CD4-positive, alpha-beta T cell treated with Interleukin-17A for 4 hours (primary cell): ENCODE data around the gene PGBD5.

ENCODE experiments used
- DNase-seq: peaks from one replicate; pipeline ENCODE4 v3.0.0-alpha.2; 2020; ENCODE audit warnings: mixed read lengths

PGBD5 gene

DNA sequence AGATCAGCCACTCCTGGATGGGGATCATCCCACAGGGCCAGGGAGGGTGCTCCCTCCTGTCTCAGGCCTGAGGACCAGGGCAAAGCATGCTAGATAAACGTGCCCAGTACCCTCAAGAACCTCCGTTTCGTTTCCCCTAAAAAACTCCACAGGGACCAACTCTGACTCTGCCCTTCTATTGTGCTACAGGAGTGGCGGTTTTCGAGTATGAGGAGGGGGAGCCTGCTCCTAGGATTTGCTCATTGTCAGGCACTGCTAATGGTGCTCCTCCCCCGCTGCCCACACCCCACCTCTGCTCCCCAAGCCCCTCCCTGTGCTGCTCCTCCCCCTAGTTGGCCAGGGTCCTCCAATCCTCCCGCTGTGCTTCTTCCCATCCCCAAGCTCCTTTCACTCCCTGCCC, 32.0 kb downstream of the PGBD5 start:
- DNase-seq = no peak

DNA sequence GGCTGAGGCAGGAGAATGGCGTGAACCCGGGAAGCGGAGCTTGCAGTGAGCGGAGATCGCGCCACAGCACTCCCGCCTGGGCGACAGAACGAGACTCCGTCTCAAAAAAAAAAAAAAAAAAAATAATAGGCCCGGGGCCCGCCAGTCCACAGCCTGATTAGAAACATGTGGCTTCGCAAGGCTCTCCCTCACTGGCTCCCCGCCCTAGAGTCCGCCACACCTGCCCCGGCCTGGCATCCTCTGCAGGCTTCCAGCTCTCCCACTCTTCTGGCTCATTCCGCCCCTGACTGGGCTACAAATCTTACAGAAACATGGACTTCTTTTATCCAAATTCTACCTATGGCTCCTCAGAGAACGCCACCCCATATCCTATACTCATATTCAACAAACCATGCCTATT, 32.4 kb downstream of the PGBD5 start:
- no peak for DNase-seq

DNA sequence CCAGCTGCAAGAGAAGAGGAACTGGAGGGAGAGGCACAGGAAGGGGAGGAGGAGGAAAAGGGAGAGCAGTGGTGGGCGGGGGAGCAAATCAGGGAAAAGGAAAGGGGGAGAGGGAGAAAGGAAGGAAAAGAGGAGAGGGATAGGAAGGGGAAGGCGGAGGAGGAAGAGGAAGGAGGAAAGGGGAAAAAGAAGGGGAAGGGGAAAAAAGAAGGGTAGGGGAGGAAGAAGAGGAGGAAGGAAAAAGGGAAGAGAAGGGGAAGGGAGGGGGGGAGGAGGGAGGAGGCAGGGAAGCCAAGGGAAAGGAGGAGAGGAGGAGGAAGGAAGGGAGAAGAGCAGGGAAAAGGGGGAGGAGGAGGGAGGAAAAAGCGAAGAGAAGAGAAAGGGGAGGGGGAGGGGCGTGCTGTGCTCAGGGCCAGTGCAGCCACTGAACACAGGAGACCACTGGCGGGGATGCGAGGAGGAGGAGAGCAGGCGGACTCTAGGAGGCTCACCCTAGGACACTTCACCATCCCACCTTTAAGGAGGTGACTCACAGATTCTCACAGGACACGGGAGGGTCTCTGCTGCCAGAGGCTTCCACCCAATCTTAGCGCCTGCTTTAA, 33.1 kb downstream of the PGBD5 start:
- no peak for DNase-seq

DNA sequence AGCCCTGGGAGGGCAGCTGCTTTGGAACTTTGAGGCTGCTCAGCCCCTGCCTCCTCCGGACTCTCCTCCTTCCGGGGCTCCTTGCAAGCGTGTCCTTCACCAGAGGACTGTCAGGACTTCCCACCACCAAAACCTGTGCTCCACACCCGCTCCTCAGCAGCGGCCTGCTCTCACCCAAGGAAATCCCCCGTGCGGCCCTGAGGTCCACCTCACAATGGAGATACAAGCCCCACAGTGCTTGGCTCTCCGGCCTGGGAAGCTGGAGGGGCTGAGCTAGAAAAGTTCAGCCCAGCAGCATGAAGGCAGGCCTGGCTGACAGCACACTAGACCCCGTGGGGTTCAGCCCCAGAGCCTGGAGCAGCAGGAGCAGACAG, 33.6 kb downstream of the PGBD5 start:
- DNase-seq = no peak

DNA sequence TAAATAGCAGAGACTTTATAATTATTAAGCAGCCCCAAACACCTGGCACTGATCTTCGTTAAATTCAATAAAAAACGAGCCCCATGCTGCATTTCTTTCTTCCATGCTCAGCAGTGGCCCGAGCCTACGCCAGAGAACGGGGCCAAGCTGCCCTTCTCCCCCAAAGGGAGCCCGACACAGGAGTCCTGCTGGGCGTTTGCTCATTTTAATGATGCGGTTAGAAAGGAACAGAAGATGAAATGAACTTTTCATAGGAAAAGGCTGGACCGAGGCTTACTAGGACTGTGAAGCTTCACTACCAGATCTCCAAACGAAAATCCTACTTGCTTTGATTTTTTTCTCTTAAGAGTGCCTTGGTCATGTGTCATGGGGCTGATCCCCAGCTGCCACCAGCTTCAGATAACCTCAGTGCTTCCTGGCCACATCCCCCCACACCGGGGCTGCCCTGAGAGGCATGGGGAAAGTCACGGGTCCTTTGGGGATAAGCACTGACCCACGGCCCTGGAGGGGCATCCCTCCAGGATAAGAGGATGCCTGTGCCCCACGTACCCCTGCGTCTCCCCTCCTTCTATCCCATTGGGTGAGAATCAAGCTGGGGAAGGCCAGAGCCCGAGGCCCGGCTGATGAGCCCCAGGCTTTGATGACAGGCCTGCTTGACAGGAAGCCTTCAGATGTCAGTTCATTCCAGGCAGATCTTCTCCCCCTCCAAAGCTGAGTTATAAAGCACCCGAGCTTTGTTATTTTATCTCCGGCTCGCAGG, 34.2 kb downstream of the PGBD5 start:
- no peak for DNase-seq

DNA sequence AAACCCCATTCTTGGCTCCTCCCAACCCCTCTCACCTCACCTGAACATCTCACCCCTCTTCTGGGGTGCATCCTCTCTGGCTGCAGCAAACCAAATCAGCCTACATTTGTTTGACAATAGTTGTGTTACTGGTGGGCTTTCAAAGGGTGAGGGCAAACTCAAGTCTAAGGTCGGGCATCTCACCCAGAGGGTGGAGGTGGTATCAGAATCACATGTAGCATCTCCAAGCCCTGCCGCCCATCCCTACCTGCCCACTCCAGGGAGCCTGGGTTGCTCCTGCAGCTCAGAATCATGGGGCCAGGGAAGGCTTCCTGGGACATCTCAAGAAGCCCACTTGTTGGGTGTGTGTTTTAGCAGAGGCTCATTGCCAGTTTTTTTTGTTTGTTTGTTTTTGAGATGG, 35.8 kb downstream of the PGBD5 start:
- DNase-seq = no peak

DNA sequence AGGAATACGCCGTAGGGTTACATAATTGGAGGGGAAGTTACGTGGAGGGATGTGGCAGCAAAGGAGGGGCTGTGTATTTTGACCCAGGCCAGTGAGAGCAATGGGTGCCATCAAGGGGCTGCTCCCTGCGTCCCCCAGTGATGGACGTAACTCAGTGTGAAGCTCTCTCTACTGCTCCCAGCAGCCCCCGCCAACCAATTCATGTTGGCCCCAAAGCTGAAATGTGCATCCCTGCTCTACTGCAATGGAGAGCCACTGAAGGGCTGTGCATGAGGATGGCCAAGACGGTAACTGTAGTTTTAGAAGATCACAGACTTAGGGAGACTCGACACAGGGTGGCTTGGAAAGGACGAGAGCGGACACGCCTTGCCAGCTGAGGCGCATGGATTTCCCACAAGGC, 38.3 kb downstream of the PGBD5 start:
- no peak for DNase-seq

DNA sequence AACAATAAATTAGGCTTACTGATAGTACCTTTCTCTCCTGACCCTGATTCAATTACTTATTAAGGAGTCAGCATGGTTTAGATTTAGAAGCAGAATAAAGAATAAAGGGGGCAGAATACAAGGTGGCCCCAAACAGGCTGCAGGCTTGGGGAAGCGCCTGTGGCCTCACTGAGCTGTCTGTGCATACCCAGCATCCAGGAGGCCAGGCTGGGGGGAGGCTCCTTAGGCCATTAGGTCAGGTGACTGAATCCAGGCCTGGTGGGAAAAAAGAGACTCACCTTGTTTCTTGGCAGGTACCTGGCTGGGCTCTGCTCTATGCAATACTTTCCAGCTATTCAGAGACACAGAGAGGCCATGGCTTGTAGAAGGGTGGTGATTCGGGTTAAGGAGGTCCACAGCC, 38.8 kb downstream of the PGBD5 start:
- DNase-seq = no peak

DNA sequence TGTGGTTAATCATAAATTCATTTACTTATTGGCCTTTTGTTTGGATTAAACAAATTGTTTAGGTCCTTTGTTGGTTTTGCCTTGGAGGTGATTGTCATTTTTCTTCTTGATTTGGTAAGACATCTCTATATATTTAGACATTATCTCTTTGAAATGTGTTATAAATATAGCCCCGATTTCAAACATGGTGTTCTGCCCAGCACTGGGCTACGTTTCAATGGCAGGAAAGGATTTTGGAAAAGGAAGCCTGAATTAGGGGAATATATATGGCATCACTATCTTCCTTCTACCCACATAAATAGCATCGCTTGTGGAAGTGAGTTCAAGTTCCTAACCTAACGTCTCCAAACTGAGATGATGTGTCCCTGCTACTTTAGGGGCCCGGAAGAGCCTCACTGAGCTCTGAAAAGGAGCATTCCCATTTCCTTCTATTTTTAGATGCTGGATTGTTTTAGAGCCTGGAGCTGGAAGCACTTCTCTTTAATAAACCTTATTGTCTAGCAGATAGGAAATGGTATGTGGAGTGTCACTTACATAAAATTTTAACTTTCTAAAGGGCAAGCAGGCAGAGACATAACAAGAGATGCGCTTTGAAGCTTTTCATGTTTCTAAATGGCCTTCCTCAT, 39.4 kb downstream of the PGBD5 start:
- no peak for DNase-seq

DNA sequence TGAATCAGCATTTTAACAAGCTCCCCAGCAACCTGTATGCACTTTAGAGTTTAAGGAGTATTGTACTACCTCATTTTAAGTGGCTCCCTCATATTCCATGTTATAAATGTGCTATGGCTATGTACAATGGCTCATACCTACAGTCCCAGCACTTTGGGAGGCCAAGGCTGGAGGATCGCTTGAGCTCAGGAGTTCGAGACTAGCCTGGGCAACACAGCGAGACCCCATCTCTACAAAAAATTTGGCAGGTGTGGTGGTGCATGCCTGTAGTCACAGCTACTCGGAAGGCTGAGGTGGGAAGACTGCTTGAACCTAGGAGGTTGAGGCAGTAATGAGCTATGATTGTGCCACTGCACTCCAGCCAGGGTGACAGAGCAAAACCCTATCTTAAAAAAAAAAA, 40.2 kb downstream of the PGBD5 start:
- no peak for DNase-seq

DNA sequence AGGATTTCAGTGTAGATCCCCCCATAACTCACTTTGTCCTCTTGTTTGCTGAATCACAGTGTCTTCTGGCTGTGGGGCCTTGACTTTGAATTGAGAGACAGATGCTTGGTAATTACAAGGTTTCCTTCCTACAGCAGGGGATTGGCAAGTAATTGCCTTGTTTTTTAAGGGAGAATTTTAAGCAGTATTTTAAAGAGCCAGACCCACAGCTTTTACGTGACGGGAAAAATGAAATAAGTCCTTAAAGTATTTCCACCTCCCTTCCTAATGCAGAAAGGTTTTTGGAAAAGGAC, 41.0 kb downstream of the PGBD5 start:
- DNase-seq = no peak

DNA sequence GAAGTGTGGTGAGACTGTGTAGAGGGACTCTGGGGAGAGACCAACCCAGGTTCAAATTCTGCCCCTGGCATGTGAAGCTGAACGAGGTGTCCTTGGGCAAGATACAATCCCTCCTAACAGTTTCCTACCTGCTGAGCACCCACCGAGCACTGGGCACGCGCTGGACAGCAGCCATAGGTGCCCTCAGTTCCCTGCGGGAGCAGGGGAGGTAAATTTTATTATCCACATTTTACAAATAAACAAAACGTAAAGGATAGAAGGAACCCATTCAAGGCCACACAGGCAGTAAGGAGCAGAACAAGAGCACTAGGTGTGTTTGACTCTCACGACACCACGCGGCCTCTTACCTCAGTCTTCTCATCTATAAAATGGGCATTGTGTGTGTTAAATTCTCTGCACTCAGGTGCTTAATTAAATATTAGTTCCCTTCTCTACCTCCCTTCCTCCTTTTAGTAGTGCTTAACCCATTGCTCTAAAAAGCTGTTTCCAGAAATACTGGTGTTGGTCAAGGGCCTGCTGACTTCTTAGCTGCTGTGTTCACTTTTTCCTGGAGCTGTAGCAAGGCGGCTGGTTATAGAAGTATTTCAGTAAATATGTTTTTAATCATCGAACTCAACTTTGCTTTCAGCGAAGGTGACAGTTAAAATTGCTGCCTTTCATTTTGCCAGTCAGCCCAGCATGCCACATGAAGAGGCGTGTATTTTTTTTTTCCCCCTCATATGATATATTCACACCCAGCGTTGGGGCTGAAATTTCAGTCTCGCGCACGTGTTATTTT, 41.6 kb downstream of the PGBD5 start:
- no peak for DNase-seq

DNA sequence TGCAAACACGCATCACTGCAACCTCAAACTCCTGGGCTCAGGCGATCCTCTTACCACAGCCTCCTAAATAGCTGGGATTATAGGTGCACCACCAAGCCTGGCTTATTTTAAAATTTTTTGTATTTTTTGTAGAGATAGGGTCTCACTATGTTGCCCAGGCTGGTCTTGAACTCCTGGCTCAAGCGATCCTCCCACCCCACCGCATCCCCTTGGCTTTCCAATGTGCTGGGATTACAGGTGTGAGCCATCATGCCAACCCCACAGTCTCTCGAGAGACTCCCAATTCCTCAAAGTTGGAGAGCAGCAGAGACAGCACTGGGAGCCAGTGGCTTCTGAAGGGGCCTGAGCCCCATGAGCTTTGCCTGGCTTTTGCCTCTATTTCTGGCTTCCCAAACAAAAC, 42.7 kb downstream of the PGBD5 start:
- no peak for DNase-seq

DNA sequence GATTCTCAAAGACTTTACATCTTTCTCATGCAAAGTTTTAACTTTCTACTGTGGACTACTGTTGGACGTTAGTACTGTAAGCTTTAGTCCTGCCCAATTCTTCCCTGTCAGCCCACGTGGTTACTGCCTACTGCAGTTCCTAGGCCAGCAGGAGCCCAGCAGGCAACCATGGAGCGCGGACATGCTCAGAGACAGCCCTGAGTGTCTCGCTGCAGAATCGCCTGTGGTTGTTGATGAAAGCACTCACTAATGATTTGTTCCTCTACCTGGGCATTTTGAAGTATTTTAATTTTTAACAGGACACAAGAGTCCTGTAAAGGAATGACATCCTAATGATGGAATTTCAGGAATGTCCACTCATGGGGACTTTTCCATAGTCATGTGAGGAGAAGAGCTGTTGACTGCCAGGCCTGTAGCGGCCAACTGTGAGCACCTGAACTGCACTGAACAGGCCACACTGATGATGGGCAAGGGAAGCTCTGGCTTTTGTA, 44.1 kb downstream of the PGBD5 start:
- DNase-seq = no peak

DNA sequence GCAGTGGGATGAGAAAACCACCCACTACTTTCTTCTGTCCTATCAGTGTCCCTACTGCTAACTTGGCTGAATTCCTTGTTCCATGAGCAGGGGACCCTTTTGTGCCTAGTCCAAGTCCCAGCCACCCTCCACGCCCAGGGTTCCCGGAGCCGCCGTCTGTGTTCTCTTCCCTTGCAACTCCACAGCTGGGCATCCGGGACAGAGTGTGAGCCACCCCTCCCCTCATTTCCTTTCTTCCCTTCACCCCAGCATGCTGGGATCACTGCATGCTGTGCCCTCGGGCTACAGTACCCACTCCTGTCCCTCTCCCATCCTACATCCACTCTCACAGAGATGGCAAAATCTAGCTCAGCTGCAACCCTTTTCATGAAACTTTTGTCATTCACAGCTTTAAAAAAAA, 44.5 kb downstream of the PGBD5 start:
- DNase-seq = no peak

DNA sequence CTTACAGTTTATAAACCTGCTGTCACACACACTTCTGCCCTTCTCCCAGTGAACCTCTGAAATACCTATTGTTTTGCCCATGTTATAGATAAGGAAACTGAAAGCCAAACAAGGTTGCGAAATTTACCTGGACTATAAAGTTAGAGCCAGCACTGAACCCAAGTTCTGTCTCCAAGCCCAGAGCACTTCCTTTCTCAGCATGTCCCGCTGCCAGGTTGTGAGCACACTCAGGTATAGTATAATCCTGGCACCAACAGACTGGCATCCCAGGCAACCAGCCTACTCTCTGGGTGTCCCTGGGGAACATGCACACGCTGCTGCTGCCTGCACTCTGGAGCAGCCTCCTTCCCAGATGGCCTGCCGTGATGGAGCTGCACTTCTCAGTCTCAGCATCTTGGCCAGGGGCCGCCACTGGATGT, 45.1 kb downstream of the PGBD5 start:
- no peak for DNase-seq

DNA sequence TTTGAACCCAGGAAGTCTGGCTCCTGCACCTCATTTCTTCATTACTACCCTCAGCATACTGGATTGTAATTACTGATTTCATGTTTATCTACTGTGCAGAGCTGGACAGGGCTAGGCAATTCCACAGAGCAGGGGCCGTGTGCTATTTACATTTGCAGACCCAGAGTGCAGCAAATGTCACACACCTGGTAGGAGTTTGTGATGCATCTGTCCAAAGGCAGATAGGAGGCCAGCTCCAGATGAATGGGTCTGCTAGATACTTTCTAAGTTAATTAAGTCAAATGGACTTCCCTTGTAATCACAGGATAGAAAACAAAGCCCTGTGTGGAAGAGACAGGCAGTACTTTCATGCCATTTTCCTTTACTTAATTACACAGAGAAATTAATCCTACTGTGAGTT, 46.2 kb downstream of the PGBD5 start:
- no peak for DNase-seq

DNA sequence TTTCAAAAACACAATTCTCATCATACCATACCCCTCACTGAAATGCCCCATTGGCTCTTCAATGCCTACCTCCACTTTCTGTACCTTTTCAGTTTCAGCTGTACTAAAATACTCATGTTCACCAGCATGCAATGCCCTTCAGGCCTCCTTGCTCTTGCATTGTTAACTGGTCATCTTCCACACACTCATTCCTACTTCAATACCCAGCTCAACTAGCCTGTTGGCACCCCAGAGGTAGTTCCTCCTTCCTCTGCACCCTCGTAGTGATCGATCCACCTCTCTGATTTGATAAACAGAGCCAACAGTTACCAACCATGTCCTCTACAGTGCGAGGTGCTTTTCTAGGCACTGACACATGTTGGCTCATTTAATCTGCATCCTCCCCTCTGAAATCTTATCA, 46.7 kb downstream of the PGBD5 start:
- DNase-seq = no peak

DNA sequence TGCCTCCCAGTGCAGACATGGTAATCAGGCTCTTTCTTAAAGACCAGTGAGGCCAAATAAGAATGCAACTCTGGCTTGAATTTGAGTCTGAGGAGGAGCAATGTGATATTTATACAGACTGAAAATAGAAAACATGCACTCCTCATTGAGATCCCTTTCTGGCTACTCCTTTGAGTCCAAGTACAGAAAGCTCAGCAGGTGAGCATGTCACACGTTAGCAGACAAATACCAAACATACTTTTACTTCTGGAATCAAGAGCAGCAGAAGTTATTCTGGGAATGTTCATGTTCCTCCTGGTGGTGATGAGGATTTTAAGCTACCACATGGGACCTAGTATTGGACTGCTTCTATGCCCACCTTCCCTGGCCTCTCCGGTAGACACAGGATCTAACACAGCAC, 48.3 kb downstream of the PGBD5 start:
- DNase-seq = no peak

DNA sequence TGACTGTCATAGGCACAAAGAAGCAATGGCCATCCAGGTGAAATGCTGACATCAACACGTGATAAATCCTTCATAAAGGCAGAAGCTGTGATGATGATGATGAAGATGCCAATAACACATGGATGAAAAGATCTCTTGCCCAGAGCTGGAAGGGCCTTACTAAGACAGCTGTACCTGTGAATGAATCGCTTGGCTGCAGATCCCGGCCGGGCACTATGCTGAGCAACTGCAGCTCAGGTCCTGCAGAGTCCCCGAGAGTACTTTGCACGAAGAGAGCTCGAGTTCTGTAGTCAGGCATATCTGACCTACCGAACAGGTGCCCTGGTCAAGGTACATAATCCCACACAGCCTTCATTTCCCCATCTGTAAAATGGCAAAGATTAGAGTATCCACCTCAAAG, 48.8 kb downstream of the PGBD5 start:
- no peak for DNase-seq

DNA sequence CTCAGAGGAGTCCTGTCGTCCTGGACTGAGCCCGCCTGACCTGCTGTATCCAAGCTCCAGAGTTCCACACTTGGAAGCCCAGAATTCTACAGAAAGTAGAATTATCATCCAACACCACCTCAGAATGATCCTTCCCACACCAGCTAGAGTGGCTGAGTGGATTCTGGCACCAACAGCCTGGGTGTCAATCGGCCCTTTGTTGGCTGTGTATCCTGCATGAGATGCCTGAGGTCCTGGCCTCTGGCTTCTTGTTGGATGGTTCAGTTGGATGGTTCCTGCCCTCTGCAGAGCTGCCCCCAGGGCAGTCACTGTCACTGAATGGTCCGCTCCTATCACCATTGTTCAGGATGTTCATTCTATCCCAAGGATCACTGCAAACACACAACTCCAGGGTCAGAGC, 49.8 kb downstream of the PGBD5 start:
- DNase-seq = no peak

DNA sequence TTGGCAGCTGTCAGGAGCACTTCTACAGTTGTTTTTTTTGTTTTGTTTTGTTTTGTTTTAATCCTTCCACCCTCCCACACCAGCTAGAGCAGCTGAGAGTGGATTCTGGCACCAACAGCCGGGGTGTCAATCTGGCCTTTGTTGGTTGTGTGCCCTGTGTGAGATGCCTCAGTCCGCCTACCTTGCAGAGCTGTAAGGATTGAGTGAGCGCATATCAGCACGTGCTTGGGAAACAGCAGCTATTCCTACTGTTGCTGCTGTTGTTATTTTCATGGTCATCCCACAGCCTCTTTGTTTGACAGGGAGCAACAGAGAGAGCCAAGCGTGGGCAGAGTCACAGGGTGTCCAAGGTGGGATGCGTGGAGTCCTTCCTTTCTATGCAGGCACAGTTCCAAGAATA, 50.4 kb downstream of the PGBD5 start:
- DNase-seq = no peak

DNA sequence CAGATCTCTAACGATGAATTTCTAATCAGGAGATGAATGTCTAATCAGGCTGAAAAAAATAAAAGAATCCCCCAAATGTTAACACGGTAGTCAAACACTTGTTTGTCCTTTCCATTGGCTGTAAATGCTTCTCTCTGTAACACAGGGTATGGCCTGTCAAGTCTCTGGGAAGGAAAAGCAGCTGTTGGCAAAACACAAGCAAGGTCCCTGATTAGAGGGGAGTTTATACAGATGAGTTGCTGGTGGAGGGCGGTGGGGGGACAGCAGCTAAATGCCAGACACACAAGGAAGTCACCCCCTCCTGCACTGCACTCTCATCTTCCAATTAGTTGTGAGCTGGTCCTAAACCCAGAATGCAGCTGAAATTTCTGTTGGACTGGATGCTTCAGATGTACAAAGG, 51.0 kb downstream of the PGBD5 start:
- DNase-seq = no peak
